ENCODE data around the gene ARHGEF10L. TPM values are rescaled to one million over a fixed set of nuclear protein-coding genes. Genes with fewer than 3 reads are reported as not detected.

The ARHGEF10L gene
- total RNA-seq, 6 experiments from 2014 or later: 11.1 to 29.0 (median 26.7) TPM

GRCh38 chr1:17617787-17618557, 78.5 kb downstream of the ARHGEF10L start:
- no peak for TF ChIP-seq CTCF (IDR thresholded peaks at IDR 0.05)
- Mint-ChIP-seq H3K4me3 (peak overlapping the region; percentile 95), H3K27me3 (ENCODE audit: insufficient read depth) (peaks cover 2% of the 10 kb centered on the region), H3K27ac (peak overlapping the region; percentile 89), H3K9me3 (no peaks in the 10 kb centered on the region), H3K36me3 (ENCODE audit: low read depth) (peaks cover 21% of the 10 kb centered on the region; the same call in 1 of the 2 replicates), H3K4me1 (ENCODE audit: low read depth) (peaks cover 20% of the 10 kb centered on the region)
- DNase-seq: peak; percentile 17

DNA sequence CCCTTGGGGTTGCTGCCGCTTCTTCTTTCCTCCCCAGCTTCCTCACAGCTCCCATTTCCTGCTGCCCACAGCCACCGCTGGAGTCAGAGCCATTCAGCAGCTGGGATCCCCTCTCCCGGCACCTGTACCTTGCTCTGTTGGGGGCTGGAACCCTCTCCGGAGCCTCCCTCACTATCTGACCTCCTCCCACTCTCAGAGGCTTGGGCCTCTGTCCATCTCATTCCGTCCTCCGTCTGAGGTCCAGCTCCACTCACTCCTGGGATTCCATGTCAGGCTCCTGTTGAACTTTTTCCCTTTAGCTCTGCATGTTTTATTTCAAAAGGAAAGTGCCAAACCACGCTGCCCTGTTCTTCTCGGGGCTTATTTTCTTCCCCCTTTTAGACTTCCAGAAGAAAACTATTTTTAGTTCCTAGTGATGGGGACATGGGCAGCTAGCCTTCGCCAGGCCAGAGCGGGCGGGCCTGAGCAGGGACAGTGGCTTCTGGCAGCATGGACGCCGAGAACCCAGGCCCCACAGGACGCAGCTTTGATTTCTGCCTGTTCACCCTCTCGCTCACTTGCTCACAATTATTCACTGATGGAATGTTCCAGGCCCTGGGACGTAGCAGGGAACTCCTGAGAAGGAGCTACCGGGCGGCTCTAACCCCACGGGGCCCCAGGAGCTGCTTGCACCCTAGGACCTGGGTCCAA, 79.2 kb downstream of the ARHGEF10L start:
- TF ChIP-seq CTCF (IDR thresholded peaks at IDR 0.05): no peak
- peak overlapping the region; percentile 89 for H3K27ac Mint-ChIP-seq
- H3K9me3 Mint-ChIP-seq: no peaks in the 10 kb centered on the region
- no peak for DNase-seq
- H3K36me3 Mint-ChIP-seq (ENCODE audit: low read depth): peaks cover 17% of the 10 kb centered on the region; the same call in 1 of the 2 replicates
- peaks cover 20% of the 10 kb centered on the region for H3K4me1 Mint-ChIP-seq (ENCODE audit: low read depth)
- H3K4me3 Mint-ChIP-seq: peak overlapping the region; percentile 95
- H3K27me3 Mint-ChIP-seq (ENCODE audit: insufficient read depth): peaks cover 2% of the 10 kb centered on the region

- H3K36me3 Mint-ChIP-seq (ENCODE audit: low read depth): peaks cover 28% of the 10 kb centered on the region; the same call in 1 of the 2 replicates
- DNase-seq: no peak
- no peak overlapping the region for H3K4me3 Mint-ChIP-seq
- no peak for TF ChIP-seq CTCF (IDR thresholded peaks at IDR 0.05)
- H3K27me3 Mint-ChIP-seq (ENCODE audit: insufficient read depth): peaks cover 2% of the 10 kb centered on the region
- no peaks in the 10 kb centered on the region for H3K9me3 Mint-ChIP-seq
- H3K27ac Mint-ChIP-seq: peak overlapping the region; percentile 38
- H3K4me1 Mint-ChIP-seq (ENCODE audit: low read depth): peaks cover 36% of the 10 kb centered on the region
Observed at GRCh38 chr1:17620448-17620847, 81.0 kb downstream of the ARHGEF10L start.

GRCh38 chr1:17621691-17622090, 82.2 kb downstream of the ARHGEF10L start:
- Mint-ChIP-seq H3K9me3 (no peaks in the 10 kb centered on the region), H3K36me3 (ENCODE audit: low read depth) (peaks cover 27% of the 10 kb centered on the region; the same call in 1 of the 2 replicates), H3K27me3 (ENCODE audit: insufficient read depth) (peaks cover 2% of the 10 kb centered on the region), H3K4me1 (ENCODE audit: low read depth) (peaks cover 36% of the 10 kb centered on the region), H3K4me3 (no peak overlapping the region), H3K27ac (no peak overlapping the region; the same call in 1 of the 2 replicates)
- no peak for DNase-seq
- TF ChIP-seq CTCF (IDR thresholded peaks at IDR 0.05): no peak

DNA sequence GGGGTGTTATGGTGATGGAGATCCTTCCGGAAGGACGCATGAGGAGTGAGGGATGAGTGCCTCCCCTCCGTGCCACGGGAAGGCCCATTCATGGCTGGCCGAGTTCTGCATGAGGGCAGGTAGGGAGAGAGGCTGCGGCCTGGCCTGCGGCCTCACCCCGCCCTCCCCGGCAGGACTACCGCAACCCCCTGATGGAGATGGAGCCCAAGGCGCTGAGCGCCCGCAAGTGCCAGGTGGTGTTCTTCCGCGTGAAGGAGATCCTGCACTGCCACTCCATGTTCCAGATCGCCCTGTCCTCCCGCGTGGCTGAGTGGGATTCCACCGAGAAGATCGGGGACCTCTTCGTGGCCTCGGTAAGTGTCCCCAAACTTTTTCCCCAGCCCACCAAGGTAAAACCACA, 83.3 kb downstream of the ARHGEF10L start:
- H3K27me3 Mint-ChIP-seq (ENCODE audit: insufficient read depth): peaks cover 2% of the 10 kb centered on the region
- no peak overlapping the region for H3K4me3 Mint-ChIP-seq
- H3K27ac Mint-ChIP-seq: no peak overlapping the region
- peaks cover 32% of the 10 kb centered on the region for H3K4me1 Mint-ChIP-seq (ENCODE audit: low read depth)
- DNase-seq: no peak
- TF ChIP-seq CTCF (IDR thresholded peaks at IDR 0.05): no peak
- H3K9me3 Mint-ChIP-seq: no peaks in the 10 kb centered on the region
- H3K36me3 Mint-ChIP-seq (ENCODE audit: low read depth): peaks cover 29% of the 10 kb centered on the region; the same call in 1 of the 2 replicates

All from HFFc6 (cell line).